Esophagus muscularis mucosa (tissue), 4 donors: ENCODE data around the gene STRIP2.

Experiments
- EP300 ChIP-seq: sonication (generic); formaldehyde crosslinking; IDR thresholded peaks from one replicate; pipeline ENCODE4 v1.6.1; 2017; ENCODE audit warnings: antibody characterized with exemption
- POLR2A ChIP-seq: fragments of 450-650 bp; IDR thresholded peaks from one replicate; pipeline ENCODE4 v1.6.1; 2017; ENCODE audit warnings: antibody characterized with exemption, moderate library complexity, mild to moderate bottlenecking, low read depth
- POLR2AphosphoS5 ChIP-seq, 2 donors: sonication (generic); formaldehyde crosslinking; IDR thresholded peaks; one replicate each; pipeline ENCODE4 v1.6.1; 2017; ENCODE audit warnings: antibody characterized with exemption in 2 of 2
- TF ChIP-seq, protein P1 (sequence below), 3 experiments: fragments of 200-600 bp in 2 of 3; fragments of 450-650 bp in 1 of 3; sonication (generic) in 2 of 3; IDR thresholded peaks; one replicate each; pipeline ENCODE4 v1.5.1; 2017 to 2019; ENCODE audit warnings: antibody characterized with exemption in 3 of 3, mild to moderate bottlenecking in 2 of 3, moderate library complexity in 1 of 3

DNA sequence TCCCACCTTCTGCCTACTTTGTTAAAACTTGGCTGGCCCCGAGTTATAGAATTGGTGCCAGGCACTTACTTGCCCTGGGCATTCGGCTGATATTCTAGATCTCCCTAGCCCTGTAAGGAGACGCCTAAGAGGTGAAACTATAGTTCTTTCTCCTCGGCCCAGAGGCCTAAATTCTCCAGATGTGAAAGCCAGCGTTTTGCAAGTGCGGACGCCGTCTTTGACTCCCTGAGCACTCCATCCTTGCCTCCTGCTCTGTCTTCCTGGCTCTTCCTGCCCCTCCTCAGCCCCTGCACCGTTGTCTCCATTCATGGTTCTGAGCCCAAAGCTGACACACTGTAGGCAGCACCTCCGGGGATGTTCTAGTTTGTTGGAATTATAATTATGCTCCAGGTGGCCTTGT is 79.3 kb downstream of the STRIP2 start:
- TF ChIP-seq POLR2AphosphoS5 (IDR thresholded peaks at IDR 0.05), result no peak
- no peak for TF ChIP-seq POLR2A
- TF ChIP-seq, protein P1, sequence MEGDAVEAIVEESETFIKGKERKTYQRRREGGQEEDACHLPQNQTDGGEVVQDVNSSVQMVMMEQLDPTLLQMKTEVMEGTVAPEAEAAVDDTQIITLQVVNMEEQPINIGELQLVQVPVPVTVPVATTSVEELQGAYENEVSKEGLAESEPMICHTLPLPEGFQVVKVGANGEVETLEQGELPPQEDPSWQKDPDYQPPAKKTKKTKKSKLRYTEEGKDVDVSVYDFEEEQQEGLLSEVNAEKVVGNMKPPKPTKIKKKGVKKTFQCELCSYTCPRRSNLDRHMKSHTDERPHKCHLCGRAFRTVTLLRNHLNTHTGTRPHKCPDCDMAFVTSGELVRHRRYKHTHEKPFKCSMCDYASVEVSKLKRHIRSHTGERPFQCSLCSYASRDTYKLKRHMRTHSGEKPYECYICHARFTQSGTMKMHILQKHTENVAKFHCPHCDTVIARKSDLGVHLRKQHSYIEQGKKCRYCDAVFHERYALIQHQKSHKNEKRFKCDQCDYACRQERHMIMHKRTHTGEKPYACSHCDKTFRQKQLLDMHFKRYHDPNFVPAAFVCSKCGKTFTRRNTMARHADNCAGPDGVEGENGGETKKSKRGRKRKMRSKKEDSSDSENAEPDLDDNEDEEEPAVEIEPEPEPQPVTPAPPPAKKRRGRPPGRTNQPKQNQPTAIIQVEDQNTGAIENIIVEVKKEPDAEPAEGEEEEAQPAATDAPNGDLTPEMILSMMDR (IDR thresholded peaks at IDR 0.05), result no peak
- TF ChIP-seq EP300, result no peak
